Upper lobe of left lung (tissue), 6 donors: ENCODE results near the gene SUMF2. TPM values are rescaled to one million over a fixed set of nuclear protein-coding genes. Genes with fewer than 3 reads are reported as not detected.
A peak's percentile ranks its signal among the peaks of the same experiment; 100 is the strongest.
"Not testable (repeated sequence)": the region's sequence is repeated elsewhere in the genome, so short reads cannot be mapped to it uniquely, and the experiment has no call there.

Experiments used
- ATAC-seq, 2 donors: fragments of 200-7000 bp; cut with Tn5 transposase; one replicate each; pipeline ENCODE4 v1.9.1; 2022; ENCODE audit warnings: mild to moderate bottlenecking in 2 of 2, moderate library complexity in 2 of 2; ENCODE audit not compliant: low FRiP score in 2 of 2
- DNase-seq, 2 donors: peaks; one replicate each; pipeline ENCODE4 v3.0.0-alpha.2; 2019 to 2020
- H3K27ac ChIP-seq, 4 donors: fragments of 200-600 bp; sonication (generic); one replicate each; pipeline ENCODE4 v1.5.1; 2016 to 2019
- H3K27me3 ChIP-seq, 4 donors: fragments of 200-600 bp; sonication (generic); one replicate each; pipeline ENCODE4 v1.5.1; 2017 to 2019
- H3K36me3 ChIP-seq, 4 donors: fragments of 200-600 bp; sonication (generic); one replicate each; pipeline ENCODE4 v1.5.1; 2016 to 2019
- H3K4me1 ChIP-seq, 4 donors: fragments of 200-600 bp; sonication (generic); one replicate each; pipeline ENCODE4 v1.5.1; 2018 to 2019
- H3K4me3 ChIP-seq, 4 donors: fragments of 200-600 bp; sonication (generic); one replicate each; pipeline ENCODE4 v1.5.1; 2017 to 2019; ENCODE audit warnings: mild to moderate bottlenecking in 2 of 4, moderate library complexity in 1 of 4
- H3K9me3 ChIP-seq, 4 donors: fragments of 200-600 bp; sonication (generic); one replicate each; pipeline ENCODE4 v1.5.1; 2018 to 2019
- CTCF ChIP-seq, 6 experiments: fragments of 450-650 bp in 4 of 6; fragments of 200-600 bp in 2 of 6; sonication (generic) in 2 of 6; IDR thresholded peaks; one replicate each; pipeline ENCODE4 v1.5.1; 2016 to 2019; ENCODE audit warnings: antibody characterized with exemption in 6 of 6
- EP300 ChIP-seq, 4 donors: sonication (generic); formaldehyde crosslinking; IDR thresholded peaks; one replicate each; pipeline ENCODE4 v1.5.1; 2017; ENCODE audit warnings: antibody characterized with exemption in 4 of 4, control low read depth in 2 of 4
- POLR2A ChIP-seq, 4 donors: fragments of 450-650 bp; IDR thresholded peaks; one replicate each; pipeline ENCODE4 v1.5.1; 2016 to 2017; ENCODE audit warnings: antibody characterized with exemption in 4 of 4, mild to moderate bottlenecking in 2 of 4
- POLR2AphosphoS5 ChIP-seq, 2 donors: sonication (generic); formaldehyde crosslinking; IDR thresholded peaks; one replicate each; pipeline ENCODE4 v1.5.1; 2017; ENCODE audit warnings: antibody characterized with exemption in 2 of 2
- WGBS, 2 donors: methylation state at CpG; one replicate each; pipeline ENCODE4 v1.1.5; 2017 to 2018; 5-methylcytosine and 5-hydroxymethylcytosine counted together
- total RNA-seq, 6 donors: library from RNA; depleted of rRNA in 4 of 6; stranded (reverse); fragments of >200 nt in 4 of 6; gene quantifications; one replicate each; pipeline versions ENCODE4 v1.1.0 to v1.2.1, GENCODE V29; 2016 to 2021
- donor health status: DM: no; HTN: no; CAD: no; lungs with moderate emphysema.
- donor health status: DM: no; HTN: yes; CAD: no; lungs with severe emphysema.

The SUMF2 gene
- total RNA-seq, 6 donors from 2014 or later: 85.9 to 185 (median 155) TPM

- H3K4me3 ChIP-seq: no peak overlapping the region
- DNase-seq: peak; percentile 34 to 88
- peak; percentile 23 to 48 for ATAC-seq
- H3K27ac ChIP-seq: peak overlapping the region; percentile 32 to 52 (median 46)
- peaks cover 3 to 36% (median 25%) of the 10 kb centered on the region in 4 donors for H3K36me3 ChIP-seq
- H3K9me3 ChIP-seq: no peaks in the 10 kb centered on the region
- WGBS, 2 donors: 53 to 57% methylated on average over 11 to 12 of the region's 12 CpGs
- no peaks in the 10 kb centered on the region for H3K27me3 ChIP-seq
- TF ChIP-seq POLR2A (IDR thresholded peaks at IDR 0.05): no peak
- peak; percentile 37 to 53 (median 44) for TF ChIP-seq CTCF (IDR thresholded peaks at IDR 0.05)
- TF ChIP-seq EP300 (IDR thresholded peaks at IDR 0.05): no peak
- TF ChIP-seq POLR2AphosphoS5 (IDR thresholded peaks at IDR 0.05): peak in 1 of 2 donors; percentile 33
- peaks cover 1 to 12% (median 9%) of the 10 kb centered on the region in 4 donors for H3K4me1 ChIP-seq
Observed at GRCh38 chr7:56079450-56080185, 15.5 kb downstream of the SUMF2 start.

- H3K27me3 ChIP-seq, H3K4me3 ChIP-seq, H3K27ac ChIP-seq, H3K9me3 ChIP-seq, ATAC-seq, DNase-seq: not testable (repeated sequence)
- peaks cover 3 to 36% (median 25%) of the 10 kb centered on the region in 4 donors for H3K36me3 ChIP-seq
- WGBS, 2 donors: 94 to 95% methylated on average over 5 to 28 of the region's 28 CpGs
- peaks cover 0 to 10% (median 9%) of the 10 kb centered on the region in 4 donors for H3K4me1 ChIP-seq
Observed at GRCh38 chr7:56080726-56081435, 16.8 kb downstream of the SUMF2 start.

- H3K4me1 ChIP-seq: peaks cover 0 to 10% (median 9%) of the 10 kb centered on the region in 4 donors
- no peak for TF ChIP-seq POLR2AphosphoS5 (IDR thresholded peaks at IDR 0.05)
- TF ChIP-seq EP300 (IDR thresholded peaks at IDR 0.05): no peak
- TF ChIP-seq CTCF (IDR thresholded peaks at IDR 0.05): no peak
- TF ChIP-seq POLR2A (IDR thresholded peaks at IDR 0.05): no peak
- no peaks in the 10 kb centered on the region for H3K27me3 ChIP-seq
- H3K27ac ChIP-seq: no peak overlapping the region
- H3K4me3 ChIP-seq: no peak overlapping the region
- no peaks in the 10 kb centered on the region for H3K9me3 ChIP-seq
- peaks cover 3 to 34% (median 26%) of the 10 kb centered on the region in 4 donors for H3K36me3 ChIP-seq
- ATAC-seq: no peak
- DNase-seq: peak in 1 of 2 donors; percentile 69
- WGBS, 2 donors: 91 to 95% methylated on average over 11 to 27 of the region's 29 CpGs
Observed at GRCh38 chr7:56081626-56082340, 17.7 kb downstream of the SUMF2 start.

GRCh38 chr7:56083150-56083785, 19.2 kb downstream of the SUMF2 start:
- Histone ChIP-seq H3K9me3 (no peaks in the 10 kb centered on the region), H3K27ac (no peak overlapping the region), H3K4me3 (no peak overlapping the region), H3K36me3 (peaks cover 2 to 33% (median 19%) of the 10 kb centered on the region in 4 donors), H3K27me3 (no peaks in the 10 kb centered on the region), H3K4me1 (peaks cover 0 to 10% (median 9%) of the 10 kb centered on the region in 4 donors)
- no peak for TF ChIP-seq EP300 (IDR thresholded peaks at IDR 0.05)
- TF ChIP-seq POLR2A (IDR thresholded peaks at IDR 0.05): no peak
- TF ChIP-seq CTCF (IDR thresholded peaks at IDR 0.05): no peak
- no peak for TF ChIP-seq POLR2AphosphoS5 (IDR thresholded peaks at IDR 0.05)
- DNase-seq (no peak), ATAC-seq (no peak)
- 66 to 75% methylated on average over 9 to 13 of the region's 13 CpGs for WGBS, 2 donors
